ENCODE results near the gene OR1N2. TPM values are rescaled to one million over a fixed set of nuclear protein-coding genes. Genes with fewer than 3 reads are reported as not detected.
"Not testable (repeated sequence)": the region's sequence is repeated elsewhere in the genome, so short reads cannot be mapped to it uniquely, and the experiment has no call there.

OR1N2 gene
- total and polyA plus RNA-seq, 10 of the 15 experiments (the other 5 are each of a cell fraction or from before 2014, with no cell fraction given) = 0.08 TPM; not detected in 9

- TF ChIP-seq PRDM15 (CRISPR knock-in tag; IDR thresholded peaks at IDR 0.05) = no peak
Measured at GRCh38 chr9:122580360-122580759, 27.4 kb downstream of the OR1N2 start (continued).

GRCh38 chr9:122583284-122583683 lies 30.4 kb downstream of the OR1N2 start, which contains the start of gene OR1L8:
OR1L8 (minus strand) TSS chr9:122583384; CDS start chr9:122568477, 14,907 bp downstream.
- POLR2A ChIA-PET; H3K27ac ChIP-seq (ENCODE audit: control insufficient read depth, insufficient read depth); H3K4me1 ChIP-seq (ENCODE audit: control insufficient read depth, insufficient read depth, low read length); SMC1A ChIA-PET (ENCODE audit: uncharacterized antibody, unreplicated experiment); H3K36me3 ChIP-seq (ENCODE audit: control insufficient read depth in 2 of 2, insufficient read depth in 2 of 2, low read length in 1 of 2); H3K27me3 ChIP-seq (replicated peaks in 1 of 2; ENCODE audit: control insufficient read depth in 2 of 2, insufficient read depth in 2 of 2, low read length in 1 of 2); H3K9ac ChIP-seq (ENCODE audit: control insufficient read depth, insufficient read depth, low read length); intact Hi-C loops (cut with micrococcal nuclease; ENCODE audit: unreplicated experiment); ATAC-seq; BruUV-seq (replicated peaks); H3K4me2 ChIP-seq (ENCODE audit: control insufficient read depth, insufficient read depth); H3K9me3 ChIP-seq (replicated peaks; ENCODE audit: control insufficient read depth, insufficient read depth, low read length); DNase-seq (ENCODE audit: low read depth, low spot score); in situ Hi-C loops (cut with MboI); FAIRE-seq; RAD21 ChIA-PET (ENCODE audit: unreplicated experiment); H2AFZ ChIP-seq (ENCODE audit: control insufficient read depth, low read depth, low read length); H4K20me1 ChIP-seq (ENCODE audit: control insufficient read depth, insufficient read depth); H3K4me3 ChIP-seq; H3K79me2 ChIP-seq (ENCODE audit: control insufficient read depth, insufficient read depth, low read length): not testable (repeated sequence)
- WGBS (ENCODE audit: insufficient coverage, insufficient replicate concordance, low lambda C conversion rate, missing lambda C conversion rate) = 43% methylated on average over 8 of the region's 8 CpGs
- CTCF ChIA-PET = interaction anchor here (1.0 kb wide), 1 partner anchor 10 kb away, joined by 3 read pairs; no protein-coding TSS in a partner anchor

Other genes with a start within 250 kb of the OR1N2 start
Only the 7 nearest of the 14 such genes appear.
- not detected in 2 replicates for gene OR1J1, start 75.2 kb upstream of the OR1N2 start, total RNA-seq (2014; rRNA removed)
- not detected in 2 replicates for gene OR1J1, start 75.2 kb upstream of the OR1N2 start, total RNA-seq (2014; rRNA removed; fragmentation: Illumina TruSeq; extraction: Trizol)
- gene OR1J1, start 75.2 kb upstream of the OR1N2 start, total RNA-seq (2021) = not detected in 2 replicates
- gene OR1J1, start 75.2 kb upstream of the OR1N2 start, polyA plus RNA-seq (2011; rRNA removed) = 0.07 TPM in 1 of 2 replicates, not detected in the other
- not detected in 2 replicates for gene OR1J1, start 75.2 kb upstream of the OR1N2 start, polyA plus RNA-seq (2014; fragmentation: Illumina TruSeq; extraction: Trizol)
- not detected for gene OR1J1, start 75.2 kb upstream of the OR1N2 start, polyA plus RNA-seq (2014; fragmentation: Nextera tagmentation; extraction: Ambion mirVana)
- not detected in 2 replicates for gene OR1J1, start 75.2 kb upstream of the OR1N2 start, polyA plus RNA-seq (2014; rRNA removed)
- not detected for gene OR1J1, start 75.2 kb upstream of the OR1N2 start, polyA plus RNA-seq (2016; fragmentation: Nextera tagmentation; extraction: Ambion mirVana)
- not detected in 2 replicates for gene OR1J2, start 42.3 kb upstream of the OR1N2 start, total RNA-seq (2014; rRNA removed)
- not detected in 2 replicates for gene OR1J2, start 42.3 kb upstream of the OR1N2 start, total RNA-seq (2014; rRNA removed; fragmentation: Illumina TruSeq; extraction: Trizol)
- gene OR1J2, start 42.3 kb upstream of the OR1N2 start, total RNA-seq (2021) = not detected in 2 replicates
- 0.07 and 0.16 TPM in 2 replicates for gene OR1J2, start 42.3 kb upstream of the OR1N2 start, polyA plus RNA-seq (2011; rRNA removed)
- gene OR1J2, start 42.3 kb upstream of the OR1N2 start, polyA plus RNA-seq (2014; fragmentation: Illumina TruSeq; extraction: Trizol) = not detected in 2 replicates
- not detected for gene OR1J2, start 42.3 kb upstream of the OR1N2 start, polyA plus RNA-seq (2014; fragmentation: Nextera tagmentation; extraction: Ambion mirVana)
- not detected in 2 replicates for gene OR1J2, start 42.3 kb upstream of the OR1N2 start, polyA plus RNA-seq (2014; rRNA removed)
- not detected for gene OR1J2, start 42.3 kb upstream of the OR1N2 start, polyA plus RNA-seq (2016; fragmentation: Nextera tagmentation; extraction: Ambion mirVana)
- not detected in 2 replicates for gene OR1J4, start 34.0 kb upstream of the OR1N2 start, total RNA-seq (2014; rRNA removed)
- not detected in 2 replicates for gene OR1J4, start 34.0 kb upstream of the OR1N2 start, total RNA-seq (2014; rRNA removed; fragmentation: Illumina TruSeq; extraction: Trizol)
- gene OR1J4, start 34.0 kb upstream of the OR1N2 start, total RNA-seq (2021) = not detected in 2 replicates
- gene OR1J4, start 34.0 kb upstream of the OR1N2 start, polyA plus RNA-seq (2011; rRNA removed) = 0.12 and 0.19 TPM in 2 replicates
- gene OR1J4, start 34.0 kb upstream of the OR1N2 start, polyA plus RNA-seq (2014; fragmentation: Illumina TruSeq; extraction: Trizol) = not detected in 2 replicates
- gene OR1J4, start 34.0 kb upstream of the OR1N2 start, polyA plus RNA-seq (2014; fragmentation: Nextera tagmentation; extraction: Ambion mirVana) = not detected
- not detected in 2 replicates for gene OR1J4, start 34.0 kb upstream of the OR1N2 start, polyA plus RNA-seq (2014; rRNA removed)
- not detected for gene OR1J4, start 34.0 kb upstream of the OR1N2 start, polyA plus RNA-seq (2016; fragmentation: Nextera tagmentation; extraction: Ambion mirVana)
- not detected in 2 replicates for gene OR1N1, start 25.8 kb upstream of the OR1N2 start, total RNA-seq (2014; rRNA removed)
- not detected in 2 replicates for gene OR1N1, start 25.8 kb upstream of the OR1N2 start, total RNA-seq (2014; rRNA removed; fragmentation: Illumina TruSeq; extraction: Trizol)
- not detected in 2 replicates for gene OR1N1, start 25.8 kb upstream of the OR1N2 start, total RNA-seq (2021)
- not detected in 2 replicates for gene OR1N1, start 25.8 kb upstream of the OR1N2 start, polyA plus RNA-seq (2011; rRNA removed)
- gene OR1N1, start 25.8 kb upstream of the OR1N2 start, polyA plus RNA-seq (2014; fragmentation: Illumina TruSeq; extraction: Trizol) = not detected in 2 replicates
- gene OR1N1, start 25.8 kb upstream of the OR1N2 start, polyA plus RNA-seq (2014; fragmentation: Nextera tagmentation; extraction: Ambion mirVana) = not detected
- gene OR1N1, start 25.8 kb upstream of the OR1N2 start, polyA plus RNA-seq (2014; rRNA removed) = not detected in 2 replicates
- gene OR1N1, start 25.8 kb upstream of the OR1N2 start, polyA plus RNA-seq (2016; fragmentation: Nextera tagmentation; extraction: Ambion mirVana) = not detected
- not detected in 2 replicates for gene OR1L8, start 30.3 kb downstream of the OR1N2 start, total RNA-seq (2014; rRNA removed)
- gene OR1L8, start 30.3 kb downstream of the OR1N2 start, total RNA-seq (2014; rRNA removed; fragmentation: Illumina TruSeq; extraction: Trizol) = not detected in 2 replicates
- not detected in 2 replicates for gene OR1L8, start 30.3 kb downstream of the OR1N2 start, total RNA-seq (2021)
- gene OR1L8, start 30.3 kb downstream of the OR1N2 start, polyA plus RNA-seq (2011; rRNA removed) = not detected in 2 replicates
- not detected in 2 replicates for gene OR1L8, start 30.3 kb downstream of the OR1N2 start, polyA plus RNA-seq (2014; fragmentation: Illumina TruSeq; extraction: Trizol)
- not detected for gene OR1L8, start 30.3 kb downstream of the OR1N2 start, polyA plus RNA-seq (2014; fragmentation: Nextera tagmentation; extraction: Ambion mirVana)
- gene OR1L8, start 30.3 kb downstream of the OR1N2 start, polyA plus RNA-seq (2014; rRNA removed) = not detected in 2 replicates
- not detected for gene OR1L8, start 30.3 kb downstream of the OR1N2 start, polyA plus RNA-seq (2016; fragmentation: Nextera tagmentation; extraction: Ambion mirVana)
- gene OR1Q1, start 61.6 kb downstream of the OR1N2 start, total RNA-seq (2014; rRNA removed) = not detected in 2 replicates
- gene OR1Q1, start 61.6 kb downstream of the OR1N2 start, total RNA-seq (2014; rRNA removed; fragmentation: Illumina TruSeq; extraction: Trizol) = not detected in 2 replicates
- gene OR1Q1, start 61.6 kb downstream of the OR1N2 start, total RNA-seq (2021) = not detected in 2 replicates
- gene OR1Q1, start 61.6 kb downstream of the OR1N2 start, polyA plus RNA-seq (2011; rRNA removed) = 0.29 TPM in 1 of 2 replicates, not detected in the other
- gene OR1Q1, start 61.6 kb downstream of the OR1N2 start, polyA plus RNA-seq (2014; fragmentation: Illumina TruSeq; extraction: Trizol) = not detected in 2 replicates
- not detected for gene OR1Q1, start 61.6 kb downstream of the OR1N2 start, polyA plus RNA-seq (2014; fragmentation: Nextera tagmentation; extraction: Ambion mirVana)
- not detected in 2 replicates for gene OR1Q1, start 61.6 kb downstream of the OR1N2 start, polyA plus RNA-seq (2014; rRNA removed)
- gene OR1Q1, start 61.6 kb downstream of the OR1N2 start, polyA plus RNA-seq (2016; fragmentation: Nextera tagmentation; extraction: Ambion mirVana) = not detected
- not detected in 2 replicates for gene OR1B1, start 104.5 kb downstream of the OR1N2 start, total RNA-seq (2014; rRNA removed)
- not detected in 2 replicates for gene OR1B1, start 104.5 kb downstream of the OR1N2 start, total RNA-seq (2014; rRNA removed; fragmentation: Illumina TruSeq; extraction: Trizol)
- not detected in 2 replicates for gene OR1B1, start 104.5 kb downstream of the OR1N2 start, total RNA-seq (2021)
- gene OR1B1, start 104.5 kb downstream of the OR1N2 start, polyA plus RNA-seq (2011; rRNA removed) = not detected in 2 replicates
- gene OR1B1, start 104.5 kb downstream of the OR1N2 start, polyA plus RNA-seq (2014; fragmentation: Illumina TruSeq; extraction: Trizol) = not detected in 2 replicates
- gene OR1B1, start 104.5 kb downstream of the OR1N2 start, polyA plus RNA-seq (2014; fragmentation: Nextera tagmentation; extraction: Ambion mirVana) = not detected
- gene OR1B1, start 104.5 kb downstream of the OR1N2 start, polyA plus RNA-seq (2014; rRNA removed) = not detected in 2 replicates
- not detected for gene OR1B1, start 104.5 kb downstream of the OR1N2 start, polyA plus RNA-seq (2016; fragmentation: Nextera tagmentation; extraction: Ambion mirVana)

Measured in GM12878 (cell line).